Transverse colon (tissue), 4 donors: ENCODE data around the gene ABCA1. TPM values are rescaled to one million over a fixed set of nuclear protein-coding genes. Genes with fewer than 3 reads are reported as not detected.
A peak's percentile ranks its signal among the peaks of the same experiment; 100 is the strongest.

Experiments used
- DNase-seq: peaks from one replicate; pipeline ENCODE4 v3.0.0-alpha.2; 2019
- H3K27ac ChIP-seq, 4 donors: fragments of 200-600 bp; sonication (generic); 2 replicates each; pipeline ENCODE4 v1.5.1; 2016 to 2018; ENCODE audit warnings: inconsistent platforms in 4 of 4
- H3K27me3 ChIP-seq: fragments of 200-600 bp; sonication (generic); 2 replicates; pipeline ENCODE4 v1.5.1; 2017; ENCODE audit warnings: inconsistent platforms
- H3K36me3 ChIP-seq, 4 donors: fragments of 200-600 bp; sonication (generic); 2 replicates each; pipeline ENCODE4 v1.5.1; 2017 to 2019; ENCODE audit warnings: inconsistent platforms in 4 of 4
- H3K4me1 ChIP-seq, 4 donors: fragments of 200-600 bp; sonication (generic); 2 replicates each; pipeline ENCODE4 v1.5.1; 2017 to 2020; ENCODE audit warnings: inconsistent platforms in 4 of 4
- H3K4me3 ChIP-seq, 4 donors: fragments of 200-600 bp; sonication (generic); 1 replicate in 1 of 4; 2 replicates in 3 of 4; pipeline versions ENCODE4 v1.5.1 to v1.6.1; 2017 to 2019; ENCODE audit warnings: inconsistent platforms in 4 of 4
- H3K9me3 ChIP-seq, 2 donors: fragments of 200-600 bp; sonication (generic); 2 replicates each; pipeline ENCODE4 v1.5.1; 2017 to 2019; ENCODE audit warnings: inconsistent platforms in 2 of 2
- EP300 ChIP-seq: sonication (generic); formaldehyde crosslinking; IDR thresholded peaks from one replicate; pipeline ENCODE4 v1.6.1; 2017; ENCODE audit warnings: antibody characterized with exemption, low read depth
- POLR2A ChIP-seq: fragments of 450-650 bp; IDR thresholded peaks from one replicate; pipeline ENCODE4 v1.6.1; 2016; ENCODE audit warnings: antibody characterized with exemption, mild to moderate bottlenecking, moderate library complexity
- POLR2AphosphoS5 ChIP-seq, 3 donors: sonication (generic); formaldehyde crosslinking; IDR thresholded peaks; one replicate each; pipeline ENCODE4 v1.6.1; 2016; ENCODE audit warnings: antibody characterized with exemption in 3 of 3
- WGBS, 2 donors: methylation state at CpG; one replicate each; pipeline ENCODE4 v1.1.5; 2018; ENCODE audit warnings: low coverage in 1 of 2; 5-methylcytosine and 5-hydroxymethylcytosine counted together
- in situ Hi-C, 4 donors: fragments of 200-750 bp; cut with MboI; loops; one replicate each; pipeline versions ENCODE4 v1.15.0 to v1.15.1; 2017; ENCODE audit warnings: low sequenced_read_pairs in 3 of 4, low pct_ligation_motif_present in 1 of 4, low pct_unique_long_range_greater_than_20kb in 1 of 4
- intact Hi-C: fragments of 100-400 bp; cut with DNase I; formaldehyde crosslinking; loops from one replicate; pipeline ENCODE4 v1.15.1; 2023; ENCODE audit warnings: low total_unique reads
- total RNA-seq, 4 donors: library from RNA; depleted of rRNA; stranded (reverse); fragments of >200 nt; gene quantifications; one replicate each; pipeline ENCODE4 v1.1.0, GENCODE V29; 2016
- TF ChIP-seq, protein P1 (sequence below), 5 experiments: fragments of 200-600 bp in 3 of 5; fragments of 450-650 bp in 2 of 5; sonication (generic) in 3 of 5; IDR thresholded peaks; 1 replicate in 2 of 5; 2 replicates in 3 of 5; pipeline ENCODE4 v1.5.1; 2016 to 2017; ENCODE audit warnings: antibody characterized with exemption in 5 of 5, inconsistent platforms in 3 of 5, mild to moderate bottlenecking in 2 of 5, moderate library complexity in 1 of 5

The ABCA1 gene
- total RNA-seq, 4 donors from 2014 or later, result 20.5 to 67.3 (median 60.5) TPM

DNA sequence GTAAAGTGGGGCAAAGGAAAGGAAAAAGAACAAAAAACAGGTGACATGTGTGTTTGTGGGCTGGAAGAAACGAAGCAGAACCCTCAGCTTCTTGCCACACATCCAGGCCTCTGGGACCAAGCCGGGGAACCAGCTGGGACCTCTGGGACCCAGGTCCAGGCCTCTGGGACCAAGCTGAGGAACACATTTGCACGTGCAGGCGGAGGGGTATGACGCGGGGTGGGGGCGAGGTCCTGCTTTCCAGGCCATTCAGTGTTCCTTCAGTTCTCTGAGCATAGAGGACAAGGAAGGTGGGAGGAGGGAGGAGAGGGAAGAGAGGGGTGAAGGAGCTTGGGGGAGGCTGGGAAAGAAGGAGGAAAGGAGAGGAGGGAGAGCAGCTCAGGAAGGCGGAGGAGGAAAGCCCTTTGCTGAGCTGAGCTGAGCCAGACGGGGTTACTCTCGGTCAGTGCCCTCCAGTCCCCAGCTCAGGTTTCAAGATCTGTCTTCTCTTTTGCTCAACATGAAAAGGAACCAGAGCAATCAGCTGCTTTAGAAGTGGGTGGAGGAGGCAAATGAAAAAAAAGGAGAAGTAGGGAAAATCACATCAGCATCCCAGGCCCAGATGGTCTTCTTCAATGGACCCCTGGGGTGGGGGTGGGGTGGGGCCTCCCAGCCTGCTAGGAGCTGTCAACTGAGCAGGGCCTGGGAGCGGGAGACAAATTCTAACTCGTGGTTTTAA is 59.1 kb downstream of the ABCA1 start:
- Histone ChIP-seq H3K36me3 (peaks cover 0 to 10% (median 0%) of the 10 kb centered on the region in 4 donors), H3K27me3 (no peaks in the 10 kb centered on the region), H3K4me3 (no peak overlapping the region), H3K4me1 (peaks cover 36 to 80% (median 47%) of the 10 kb centered on the region in 4 donors), H3K27ac (peak overlapping the region; percentile 72 to 81 (median 76)), H3K9me3 (no peaks in the 10 kb centered on the region)
- intact Hi-C loops (loop anchor here (10.0 kb wide), 1 partner anchor 546 kb away; no protein-coding TSS in a partner anchor), in situ Hi-C loops (loop anchor here in 3 of 4 donors (10.0 to 25.0 kb wide), 4 partner anchors 56 to 546 kb away; partner anchors contain the start of gene ABCA1 (in 1 of the 3))
- DNase-seq, result peak; percentile 46
- TF ChIP-seq POLR2AphosphoS5 (IDR thresholded peaks at IDR 0.05) (peak in 1 of 3 donors; percentile 40), POLR2A (no peak)
- WGBS, 2 donors, result 53 to 57% methylated on average over 6 to 12 of the region's 12 CpGs

DNA sequence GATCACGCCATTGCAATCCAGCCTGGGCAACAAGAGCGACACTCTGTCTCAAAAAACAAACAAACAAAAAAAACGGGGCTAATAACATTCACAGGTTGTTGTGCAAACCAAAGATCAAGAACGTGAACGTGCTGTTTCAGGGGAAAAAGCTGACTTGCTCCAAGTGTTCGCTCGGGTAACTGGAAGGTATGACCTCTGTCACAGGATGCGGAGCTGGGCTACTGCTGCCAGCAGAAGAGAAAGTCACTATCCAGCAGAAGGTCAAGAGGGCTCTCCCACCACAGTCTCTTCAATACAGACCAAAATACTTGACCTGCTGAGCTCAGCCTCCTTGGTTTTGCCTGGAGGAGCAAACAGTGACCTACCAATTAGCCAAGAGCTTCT is 59.7 kb downstream of the ABCA1 start:
- H3K36me3 ChIP-seq, result peaks cover 0 to 10% (median 0%) of the 10 kb centered on the region in 4 donors
- peak overlapping the region; percentile 72 to 81 (median 76) for H3K27ac ChIP-seq
- H3K9me3 ChIP-seq, result no peaks in the 10 kb centered on the region
- intact Hi-C loops, result loop anchor here (10.0 kb wide), 1 partner anchor 547 kb away; no protein-coding TSS in a partner anchor
- in situ Hi-C loops, result loop anchor here in 3 of 4 donors (10.0 to 25.0 kb wide), 4 partner anchors 57 to 547 kb away; partner anchors contain the start of gene ABCA1 (in 1 of the 3)
- DNase-seq, result no peak
- TF ChIP-seq, protein P1, sequence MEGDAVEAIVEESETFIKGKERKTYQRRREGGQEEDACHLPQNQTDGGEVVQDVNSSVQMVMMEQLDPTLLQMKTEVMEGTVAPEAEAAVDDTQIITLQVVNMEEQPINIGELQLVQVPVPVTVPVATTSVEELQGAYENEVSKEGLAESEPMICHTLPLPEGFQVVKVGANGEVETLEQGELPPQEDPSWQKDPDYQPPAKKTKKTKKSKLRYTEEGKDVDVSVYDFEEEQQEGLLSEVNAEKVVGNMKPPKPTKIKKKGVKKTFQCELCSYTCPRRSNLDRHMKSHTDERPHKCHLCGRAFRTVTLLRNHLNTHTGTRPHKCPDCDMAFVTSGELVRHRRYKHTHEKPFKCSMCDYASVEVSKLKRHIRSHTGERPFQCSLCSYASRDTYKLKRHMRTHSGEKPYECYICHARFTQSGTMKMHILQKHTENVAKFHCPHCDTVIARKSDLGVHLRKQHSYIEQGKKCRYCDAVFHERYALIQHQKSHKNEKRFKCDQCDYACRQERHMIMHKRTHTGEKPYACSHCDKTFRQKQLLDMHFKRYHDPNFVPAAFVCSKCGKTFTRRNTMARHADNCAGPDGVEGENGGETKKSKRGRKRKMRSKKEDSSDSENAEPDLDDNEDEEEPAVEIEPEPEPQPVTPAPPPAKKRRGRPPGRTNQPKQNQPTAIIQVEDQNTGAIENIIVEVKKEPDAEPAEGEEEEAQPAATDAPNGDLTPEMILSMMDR (IDR thresholded peaks at IDR 0.05), result no peak
- TF ChIP-seq EP300 (no peak), POLR2AphosphoS5 (IDR thresholded peaks at IDR 0.05) (no peak), POLR2A (no peak)
- H3K4me1 ChIP-seq, result peaks cover 31 to 80% (median 47%) of the 10 kb centered on the region in 4 donors
- H3K4me3 ChIP-seq, result no peak overlapping the region
- H3K27me3 ChIP-seq, result no peaks in the 10 kb centered on the region
- WGBS, 2 donors, result 72% methylated on average over 8 of the region's 8 CpGs; no CpG with 5 or more reads in 1 of the 2 donors

DNA sequence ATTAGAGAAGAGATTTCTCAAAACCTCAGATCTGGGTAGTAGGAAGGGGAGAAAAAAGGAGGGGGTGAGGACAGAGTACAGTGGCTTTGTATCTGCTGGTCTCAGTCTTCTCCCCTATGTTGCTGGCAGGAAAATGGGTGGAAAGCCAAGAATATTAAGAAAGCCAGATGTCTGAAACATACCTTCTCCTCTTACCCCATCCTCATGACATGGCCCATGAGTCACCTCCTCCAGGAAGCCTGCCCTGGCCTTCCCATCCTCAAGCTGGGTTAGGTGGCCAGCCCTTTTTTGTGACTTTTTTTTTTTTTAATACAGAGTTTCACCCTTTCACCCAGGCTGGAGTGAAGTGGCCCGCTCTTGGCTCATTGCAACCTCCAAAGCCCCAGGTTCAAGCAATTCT is 61.8 kb downstream of the ABCA1 start:
- Histone ChIP-seq H3K27me3 (no peaks in the 10 kb centered on the region), H3K4me1 (peaks cover 27 to 63% (median 39%) of the 10 kb centered on the region in 4 donors), H3K4me3 (no peak overlapping the region), H3K36me3 (peaks cover 0 to 15% (median 0%) of the 10 kb centered on the region in 4 donors), H3K9me3 (no peaks in the 10 kb centered on the region), H3K27ac (no peak overlapping the region)
- DNase-seq, result no peak
- in situ Hi-C loops (loop anchor here in 3 of 4 donors (10.0 to 25.0 kb wide), 4 partner anchors 59 to 549 kb away; partner anchors contain the start of gene ABCA1 (in 1 of the 3)), intact Hi-C loops (loop anchor here (10.0 kb wide), 1 partner anchor 549 kb away; no protein-coding TSS in a partner anchor)
- WGBS, 2 donors, result 95% methylated on average over 1 of the region's 1 CpG; no CpG with 5 or more reads in 1 of the 2 donors
- TF ChIP-seq, protein P1 (IDR thresholded peaks at IDR 0.05), result no peak
- TF ChIP-seq POLR2AphosphoS5 (IDR thresholded peaks at IDR 0.05) (no peak), EP300 (no peak), POLR2A (no peak)

DNA sequence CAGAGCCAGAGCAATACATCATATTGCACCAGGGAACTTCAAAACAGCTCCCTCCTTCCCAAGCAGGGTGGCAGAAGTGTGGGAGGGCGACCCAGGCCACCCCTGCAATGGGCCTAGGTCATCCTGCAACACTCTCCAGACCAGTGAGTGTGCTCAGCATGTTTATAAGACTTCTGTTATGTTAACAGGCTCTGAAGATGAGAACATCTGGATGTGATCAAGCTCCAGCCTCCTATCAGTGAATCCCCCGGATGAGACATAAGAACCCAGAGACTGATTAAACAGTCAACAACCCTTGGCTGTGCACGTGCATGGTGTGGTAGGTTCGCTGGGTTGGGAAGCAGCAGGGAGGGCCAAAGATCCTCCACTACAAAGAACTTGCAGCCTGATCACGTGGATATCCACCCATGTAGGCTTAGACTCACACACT is 63.3 kb downstream of the ABCA1 start:
- no peaks in the 10 kb centered on the region for H3K27me3 ChIP-seq
- H3K36me3 ChIP-seq, result peaks cover 0 to 21% (median 0%) of the 10 kb centered on the region in 4 donors
- peaks cover 20 to 56% (median 35%) of the 10 kb centered on the region in 4 donors for H3K4me1 ChIP-seq
- H3K4me3 ChIP-seq, result no peak overlapping the region
- TF ChIP-seq POLR2AphosphoS5 (IDR thresholded peaks at IDR 0.05) (peak in 1 of 3 donors; percentile 38), EP300 (no peak)
- WGBS, 2 donors, result 53% methylated on average over 5 of the region's 5 CpGs; no CpG with 5 or more reads in 1 of the 2 donors
- intact Hi-C loops (loop anchor here (10.0 kb wide), 1 partner anchor 550 kb away; no protein-coding TSS in a partner anchor), in situ Hi-C loops (loop anchor here in 3 of 4 donors (10.0 to 25.0 kb wide), 4 partner anchors 60 to 550 kb away; partner anchors contain the start of gene ABCA1 (in 1 of the 3))
- peak overlapping the region; percentile 47 to 55 (median 52) for H3K27ac ChIP-seq
- H3K9me3 ChIP-seq, result no peaks in the 10 kb centered on the region
- DNase-seq, result no peak
